ENCODE measurements around the gene UBE2L5. TPM values are rescaled to one million over a fixed set of nuclear protein-coding genes. Genes with fewer than 3 reads are reported as not detected.

Gene UBE2L5
- total RNA-seq, 2 experiments from 2014 or later, result 0.22 to 1.8 TPM

- TF ChIP-seq, protein P1, sequence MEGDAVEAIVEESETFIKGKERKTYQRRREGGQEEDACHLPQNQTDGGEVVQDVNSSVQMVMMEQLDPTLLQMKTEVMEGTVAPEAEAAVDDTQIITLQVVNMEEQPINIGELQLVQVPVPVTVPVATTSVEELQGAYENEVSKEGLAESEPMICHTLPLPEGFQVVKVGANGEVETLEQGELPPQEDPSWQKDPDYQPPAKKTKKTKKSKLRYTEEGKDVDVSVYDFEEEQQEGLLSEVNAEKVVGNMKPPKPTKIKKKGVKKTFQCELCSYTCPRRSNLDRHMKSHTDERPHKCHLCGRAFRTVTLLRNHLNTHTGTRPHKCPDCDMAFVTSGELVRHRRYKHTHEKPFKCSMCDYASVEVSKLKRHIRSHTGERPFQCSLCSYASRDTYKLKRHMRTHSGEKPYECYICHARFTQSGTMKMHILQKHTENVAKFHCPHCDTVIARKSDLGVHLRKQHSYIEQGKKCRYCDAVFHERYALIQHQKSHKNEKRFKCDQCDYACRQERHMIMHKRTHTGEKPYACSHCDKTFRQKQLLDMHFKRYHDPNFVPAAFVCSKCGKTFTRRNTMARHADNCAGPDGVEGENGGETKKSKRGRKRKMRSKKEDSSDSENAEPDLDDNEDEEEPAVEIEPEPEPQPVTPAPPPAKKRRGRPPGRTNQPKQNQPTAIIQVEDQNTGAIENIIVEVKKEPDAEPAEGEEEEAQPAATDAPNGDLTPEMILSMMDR (conservative IDR thresholded peaks at IDR 0.05; ENCODE audit: low read length), result no peak
- no peak for TF ChIP-seq EZH2phosphoT487 (IDR thresholded peaks at IDR 0.05; ENCODE audit: borderline replicate concordance, low read depth, low read length)
- peak overlapping the region; percentile 77; the same call in 1 of the 2 replicates for H2AFZ ChIP-seq (ENCODE audit: low read length)
- peaks cover 18% of the 10 kb centered on the region for H4K20me1 ChIP-seq (ENCODE audit: insufficient read depth, low read length)
- intact Hi-C loops (cut with micrococcal nuclease; ENCODE audit: unreplicated experiment), result loop anchor here (1.0 to 10.0 kb wide), 7 partner anchors 22 to 338 kb away; partner anchors contain the start of gene KATNAL1
- peak overlapping the region; percentile 99 for H3K4me3 ChIP-seq (ENCODE audit: low read depth, low read length, poor library complexity, severe bottlenecking)
- DNase-seq (ENCODE audit: low spot score), result peak; percentile 73
- BruUV-seq (replicated peaks), result TSS peak; percentile 95
- POLR2A ChIA-PET, result interaction anchor here (0.6 to 2.5 kb wide), 22 partner anchors 8 to 157 kb away, joined by 3 to 12 read pairs (median 4); partner anchors contain the start of gene USPL1
- H3K27ac ChIP-seq (ENCODE audit: low read depth, low read length, poor library complexity, severe bottlenecking), result peak overlapping the region; percentile 93
- H3K79me2 ChIP-seq (ENCODE audit: insufficient read depth, low read depth, low read length), result peaks cover 53% of the 10 kb centered on the region
- CTCF ChIA-PET (ENCODE audit: unreplicated experiment), result no interaction called here
- no peaks in the 10 kb centered on the region for H3K9me2 ChIP-seq (ENCODE audit: insufficient read depth, low read length)
- peaks cover 42% of the 10 kb centered on the region for H3K4me1 ChIP-seq (ENCODE audit: insufficient read depth, low read length, poor library complexity, severe bottlenecking)
- H3K9me3 ChIP-seq (ENCODE audit: low read length), result no peaks in the 10 kb centered on the region
- peak overlapping the region; percentile 92 for H3K4me2 ChIP-seq (ENCODE audit: low read length)
- peaks cover 37% of the 10 kb centered on the region for H3K36me3 ChIP-seq (ENCODE audit: insufficient read depth, low read length)
Observed at GRCh38 chr13:30466358-30466714, 44.0 kb downstream of the UBE2L5 start.

DNA sequence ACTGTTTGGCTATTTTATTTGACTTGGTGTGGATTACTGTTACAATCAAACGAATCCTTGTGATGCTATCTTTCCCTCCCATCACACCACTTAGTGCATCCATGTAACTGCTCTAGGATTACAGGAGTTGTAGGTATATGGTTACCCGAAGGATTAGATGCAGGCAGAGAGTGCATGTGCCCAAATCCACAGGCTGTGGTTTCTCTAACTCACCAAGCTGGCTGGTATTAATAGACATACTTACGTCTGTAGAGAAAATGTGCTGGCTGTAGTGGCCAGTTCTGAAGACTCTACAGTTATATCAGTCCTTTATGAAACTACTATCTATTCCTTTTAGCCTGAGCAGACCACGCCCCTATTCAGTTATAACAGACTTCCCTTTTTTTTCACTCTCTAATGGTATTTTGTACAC, 44.6 kb downstream of the UBE2L5 start:
- Histone ChIP-seq H3K9me3 (ENCODE audit: low read length) (no peaks in the 10 kb centered on the region), H3K4me1 (ENCODE audit: insufficient read depth, low read length, poor library complexity, severe bottlenecking) (peaks cover 37% of the 10 kb centered on the region), H3K9me2 (ENCODE audit: insufficient read depth, low read length) (no peaks in the 10 kb centered on the region), H2AFZ (ENCODE audit: low read length) (peak overlapping the region; percentile 77), H3K4me3 (ENCODE audit: low read depth, low read length, poor library complexity, severe bottlenecking) (peak overlapping the region; percentile 99), H3K79me2 (ENCODE audit: insufficient read depth, low read depth, low read length) (peaks cover 48% of the 10 kb centered on the region), H3K27ac (ENCODE audit: low read depth, low read length, poor library complexity, severe bottlenecking) (peak overlapping the region; percentile 93), H4K20me1 (ENCODE audit: insufficient read depth, low read length) (peaks cover 18% of the 10 kb centered on the region), H3K36me3 (ENCODE audit: insufficient read depth, low read length) (peaks cover 32% of the 10 kb centered on the region), H3K4me2 (ENCODE audit: low read length) (peak overlapping the region; percentile 92)
- POLR2A ChIA-PET, result interaction anchor here (0.9 to 2.5 kb wide), 10 partner anchors 9 to 150 kb away, joined by 3 to 12 read pairs (median 5); partner anchors contain the start of gene USPL1
- intact Hi-C loops (cut with micrococcal nuclease; ENCODE audit: unreplicated experiment), result loop anchor here (1.0 to 10.0 kb wide), 7 partner anchors 22 to 338 kb away; partner anchors contain the start of gene KATNAL1
- TF ChIP-seq, protein P1 (conservative IDR thresholded peaks at IDR 0.05; ENCODE audit: low read length), result no peak
- no peak for TF ChIP-seq EZH2phosphoT487 (IDR thresholded peaks at IDR 0.05; ENCODE audit: borderline replicate concordance, low read depth, low read length)
- no TSS peak for BruUV-seq (replicated peaks)
- CTCF ChIA-PET (ENCODE audit: unreplicated experiment), result no interaction called here
- DNase-seq (ENCODE audit: low spot score), result peak; percentile 81

DNA sequence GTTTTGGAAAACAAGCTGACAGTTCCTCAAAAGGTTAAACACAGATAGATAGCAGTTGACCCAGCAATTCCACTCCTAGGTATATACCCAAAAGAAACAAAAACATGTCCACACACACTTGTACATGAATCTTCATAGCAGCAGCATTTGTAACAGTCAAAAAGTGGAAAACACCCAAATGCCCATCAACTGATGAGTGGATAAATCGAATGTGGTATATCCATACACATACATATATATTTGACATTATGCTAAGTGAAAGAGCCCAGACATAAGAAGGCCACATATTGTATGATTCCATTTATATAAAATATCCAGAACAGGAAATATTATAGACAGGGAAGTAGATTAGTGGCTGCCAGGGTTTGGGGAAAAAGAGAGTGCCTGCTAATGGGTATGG, 51.4 kb downstream of the UBE2L5 start:
- no TSS peak for BruUV-seq (replicated peaks)

More for the DNA sequence above, 51.4 kb downstream of the UBE2L5 start:
- no peaks in the 10 kb centered on the region for H3K9me2 ChIP-seq (ENCODE audit: insufficient read depth, low read length)
- ChIA-PET POLR2A (interaction anchor here (1.7 kb wide), 1 partner anchor 8 kb away, joined by 4 read pairs; the partner anchor contains the start of gene HMGB1), CTCF (ENCODE audit: unreplicated experiment) (no interaction called here)
- no peak for DNase-seq (ENCODE audit: low spot score)
- H3K4me1 ChIP-seq (ENCODE audit: insufficient read depth, low read length, poor library complexity, severe bottlenecking), result peaks cover 16% of the 10 kb centered on the region
- no peak overlapping the region for H3K27ac ChIP-seq (ENCODE audit: low read depth, low read length, poor library complexity, severe bottlenecking)
- no peaks in the 10 kb centered on the region for H3K79me2 ChIP-seq (ENCODE audit: insufficient read depth, low read depth, low read length)
- no peaks in the 10 kb centered on the region for H4K20me1 ChIP-seq (ENCODE audit: insufficient read depth, low read length)
- H3K4me2 ChIP-seq (ENCODE audit: low read length), result no peak overlapping the region
- H2AFZ ChIP-seq (ENCODE audit: low read length), result no peak overlapping the region
- H3K4me3 ChIP-seq (ENCODE audit: low read depth, low read length, poor library complexity, severe bottlenecking), result no peak overlapping the region
- H3K36me3 ChIP-seq (ENCODE audit: insufficient read depth, low read length), result no peaks in the 10 kb centered on the region
- no peaks in the 10 kb centered on the region for H3K9me3 ChIP-seq (ENCODE audit: low read length)
- TF ChIP-seq, protein P1 (conservative IDR thresholded peaks at IDR 0.05; ENCODE audit: low read length), result no peak
- TF ChIP-seq EZH2phosphoT487 (IDR thresholded peaks at IDR 0.05; ENCODE audit: borderline replicate concordance, low read depth, low read length), result no peak
- intact Hi-C loops (cut with micrococcal nuclease; ENCODE audit: unreplicated experiment), result no loop called here

Data from OCI-LY7 (cell line).